Uterus (tissue), 2 donors: ENCODE data around the gene ADAMTS10.

Experiments
- CTCF ChIP-seq, 4 experiments: fragments of 200-600 bp in 2 of 4; fragments of 450-650 bp in 2 of 4; sonication (generic) in 2 of 4; IDR thresholded peaks; one replicate each; pipeline ENCODE4 v1.5.1; 2016 to 2019; ENCODE audit warnings: antibody characterized with exemption in 4 of 4, mild to moderate bottlenecking in 2 of 4, moderate library complexity in 1 of 4
- POLR2A ChIP-seq, 2 donors: fragments of 450-650 bp; IDR thresholded peaks; one replicate each; pipeline ENCODE4 v1.6.1; 2016; ENCODE audit warnings: antibody characterized with exemption in 2 of 2, mild to moderate bottlenecking in 1 of 2, moderate library complexity in 1 of 2

DNA sequence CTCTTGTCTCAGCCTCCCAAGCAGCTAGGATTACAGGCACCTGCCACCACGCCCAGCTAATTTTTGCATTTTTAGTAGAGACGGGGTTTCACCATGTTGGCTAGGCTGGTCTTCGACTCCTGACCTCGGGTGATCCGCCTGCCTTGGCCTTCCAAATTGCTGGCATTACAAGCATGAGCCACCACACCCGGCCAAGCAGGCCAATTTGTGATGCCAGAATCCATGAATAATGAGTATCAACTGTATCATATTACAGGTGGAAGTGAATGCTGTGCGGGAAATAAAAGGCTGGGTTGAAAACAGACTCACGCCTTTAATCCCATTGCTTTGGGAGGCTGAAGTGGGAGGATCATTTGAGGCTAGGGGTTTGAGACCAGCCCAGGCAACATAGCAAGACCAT, 16.3 kb upstream of the ADAMTS10 start:
- TF ChIP-seq CTCF (IDR thresholded peaks at IDR 0.05) (no peak), POLR2A (IDR thresholded peaks at IDR 0.05) (no peak)
